ENCODE measurements around the gene CCNL1. TPM values are rescaled to one million over a fixed set of nuclear protein-coding genes. Genes with fewer than 3 reads are reported as not detected.
"Not testable (repeated sequence)": the region's sequence is repeated elsewhere in the genome, so short reads cannot be mapped to it uniquely, and the experiment has no call there.

The CCNL1 gene
- total and polyA plus RNA-seq, 9 donors = 68.6 to 95.8 (median 75.2) TPM

- Histone ChIP-seq H3K9me3 (replicated peaks; ENCODE audit: control insufficient read depth, low read depth, low read length) (peaks cover 47% of the 10 kb centered on the region), H3K27me3 (ENCODE audit: control insufficient read depth, insufficient read depth, low read length) (no peaks in the 10 kb centered on the region)
Measured at GRCh38 chr3:157188391-157188790, 28.4 kb upstream of the CCNL1 start.

DNA sequence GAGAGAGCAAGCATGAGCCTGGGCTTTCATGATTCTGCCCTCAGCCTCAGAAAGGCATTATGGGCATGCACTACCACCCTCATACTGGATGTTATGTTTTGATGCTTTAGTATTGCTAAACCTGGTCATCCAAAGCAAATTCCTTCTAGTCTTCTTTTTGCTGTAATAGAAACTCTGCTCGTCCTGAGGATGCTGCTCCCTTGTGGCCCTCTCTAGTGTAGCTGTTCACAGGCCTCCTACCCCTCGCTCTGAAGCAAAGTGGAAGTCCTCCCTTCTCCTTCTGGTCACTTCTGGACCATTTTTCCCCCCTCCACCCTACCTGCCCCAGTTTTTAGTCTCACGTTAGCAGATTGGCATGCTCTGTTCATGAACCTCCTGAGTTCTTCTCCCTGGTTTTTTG is 22.9 kb upstream of the CCNL1 start:
- Histone ChIP-seq H3K9me3 (replicated peaks; ENCODE audit: control insufficient read depth, low read depth, low read length) (peaks cover 40% of the 10 kb centered on the region), H3K4me1 (ENCODE audit: control insufficient read depth, insufficient read depth, low read length) (no peaks in the 10 kb centered on the region), H3K27me3 (ENCODE audit: control insufficient read depth, insufficient read depth, low read length) (no peaks in the 10 kb centered on the region), H3K36me3 (ENCODE audit: control insufficient read depth, insufficient read depth, low read length) (peaks cover 3% of the 10 kb centered on the region), H3K27ac (ENCODE audit: low read length) (no peak overlapping the region), H3K4me3 (ENCODE audit: low read length) (no peak overlapping the region)
- WGBS (ENCODE audit: insufficient coverage) = 78% methylated on average over 3 of the region's 3 CpGs
- DNase-seq = no peak

More at GRCh38 chr3:157188391-157188790, 28.4 kb upstream of the CCNL1 start:
- H3K27ac ChIP-seq (ENCODE audit: low read length) = no peak overlapping the region
- DNase-seq = no peak
- no peaks in the 10 kb centered on the region for H3K4me1 ChIP-seq (ENCODE audit: control insufficient read depth, insufficient read depth, low read length)
- H3K36me3 ChIP-seq (ENCODE audit: control insufficient read depth, insufficient read depth, low read length) = peaks cover 3% of the 10 kb centered on the region
- no peak overlapping the region for H3K4me3 ChIP-seq (ENCODE audit: low read length)

DNA sequence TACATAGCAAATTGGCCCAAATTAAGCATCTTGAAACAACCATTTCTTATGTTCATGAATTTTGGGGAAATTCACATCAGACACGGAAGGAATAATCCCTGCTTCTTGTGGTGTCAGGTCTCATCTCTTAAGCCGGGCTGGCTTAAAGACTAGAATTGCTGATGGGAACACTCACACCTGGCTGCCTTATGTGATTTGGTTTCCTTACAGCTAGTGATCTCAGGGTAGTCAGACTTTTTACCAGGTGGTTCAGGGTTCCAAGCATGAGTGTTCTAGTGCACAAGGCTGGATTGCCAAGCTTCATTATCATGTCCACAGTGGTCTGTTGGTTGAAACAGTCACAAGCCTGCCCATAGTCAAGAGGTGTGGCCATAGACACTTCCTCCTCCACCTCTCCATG is 20.3 kb upstream of the CCNL1 start:
- DNase-seq = no peak
- Histone ChIP-seq H3K4me3 (ENCODE audit: low read length) (no peak overlapping the region), H3K4me1 (ENCODE audit: control insufficient read depth, insufficient read depth, low read length) (peaks cover 3% of the 10 kb centered on the region), H3K36me3 (ENCODE audit: control insufficient read depth, insufficient read depth, low read length) (no peaks in the 10 kb centered on the region), H3K9me3 (replicated peaks; ENCODE audit: control insufficient read depth, low read depth, low read length) (peaks cover 15% of the 10 kb centered on the region), H3K27me3 (ENCODE audit: control insufficient read depth, insufficient read depth, low read length) (no peaks in the 10 kb centered on the region), H3K27ac (ENCODE audit: low read length) (no peak overlapping the region)
- WGBS (ENCODE audit: insufficient coverage) = no CpG with 5 or more reads among the region's 2 CpGs

DNA sequence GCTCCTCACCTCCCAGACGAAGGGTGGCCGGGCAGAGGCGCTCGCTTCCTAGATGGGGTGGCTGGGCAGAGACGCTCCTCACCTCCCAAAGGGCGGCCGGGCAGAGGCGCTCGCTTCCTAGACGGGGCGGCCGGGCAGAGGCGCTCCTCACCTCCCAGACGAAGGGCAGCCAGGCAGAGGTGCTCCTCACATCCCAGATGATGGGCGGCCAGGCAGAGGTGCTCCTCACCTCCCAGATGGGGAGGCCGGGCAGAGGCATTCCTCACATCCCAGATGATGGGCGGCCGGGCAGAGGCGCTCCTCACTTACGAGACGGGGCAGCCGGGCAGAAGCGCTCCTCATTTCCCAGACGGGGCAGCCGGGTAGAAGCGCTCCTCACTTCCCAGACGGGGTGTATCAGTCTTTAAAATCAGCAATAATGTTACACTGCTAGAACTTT is 19.4 kb upstream of the CCNL1 start:
- Histone ChIP-seq H3K9me3 (replicated peaks; ENCODE audit: control insufficient read depth, low read depth, low read length) (peaks cover 11% of the 10 kb centered on the region), H3K27ac (ENCODE audit: low read length) (no peak overlapping the region), H3K36me3 (ENCODE audit: control insufficient read depth, insufficient read depth, low read length) (no peaks in the 10 kb centered on the region), H3K27me3 (ENCODE audit: control insufficient read depth, insufficient read depth, low read length) (no peaks in the 10 kb centered on the region), H3K4me1 (ENCODE audit: control insufficient read depth, insufficient read depth, low read length) (peaks cover 3% of the 10 kb centered on the region), H3K4me3 (ENCODE audit: low read length) (no peak overlapping the region)
- DNase-seq = no peak
- WGBS (ENCODE audit: insufficient coverage) = 97% methylated on average over 16 of the region's 27 CpGs

GRCh38 chr3:157178503-157179364 is 18.8 kb upstream of the CCNL1 start:
- H3K36me3 ChIP-seq (ENCODE audit: control insufficient read depth, insufficient read depth, low read length); H3K4me3 ChIP-seq (ENCODE audit: low read length); H3K27ac ChIP-seq (ENCODE audit: low read length); DNase-seq; H3K4me1 ChIP-seq (ENCODE audit: control insufficient read depth, insufficient read depth, low read length); H3K27me3 ChIP-seq (ENCODE audit: control insufficient read depth, insufficient read depth, low read length): not testable (repeated sequence)
- WGBS (ENCODE audit: insufficient coverage) = 95% methylated on average over 44 of the region's 54 CpGs
- H3K9me3 ChIP-seq (replicated peaks; ENCODE audit: control insufficient read depth, low read depth, low read length) = peaks cover 10% of the 10 kb centered on the region

DNA sequence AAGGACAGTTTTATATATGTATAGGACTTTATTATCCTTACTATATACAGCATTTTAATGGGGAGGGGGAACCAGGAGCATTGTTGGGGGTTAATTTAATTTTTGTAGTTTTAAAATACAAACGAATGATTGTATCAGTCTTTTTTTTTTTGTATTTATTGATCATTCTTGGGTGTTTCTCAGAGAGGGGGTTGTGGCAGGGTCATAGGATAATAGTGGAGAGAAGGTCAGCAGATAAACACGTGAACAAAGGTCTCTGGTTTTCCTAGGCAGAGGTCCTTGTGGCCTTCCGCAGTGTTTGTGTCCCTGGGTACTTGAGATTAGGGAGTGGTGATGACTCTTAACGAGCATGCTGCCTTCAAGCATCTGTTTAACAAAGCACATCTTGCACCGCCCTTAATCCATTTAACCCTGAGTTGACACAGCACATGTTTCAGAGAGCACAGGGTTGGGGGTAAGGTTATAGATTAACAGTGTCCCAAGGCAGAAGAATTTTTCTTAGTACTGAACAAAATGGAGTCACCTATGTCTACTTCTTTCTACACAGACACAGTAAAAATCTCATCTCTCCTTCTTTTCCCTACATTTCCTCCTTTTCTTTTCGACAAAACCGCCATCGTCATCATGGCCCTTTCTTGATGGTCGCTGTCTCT is 18.0 kb upstream of the CCNL1 start:
- peaks cover 12% of the 10 kb centered on the region for H3K4me1 ChIP-seq (ENCODE audit: control insufficient read depth, insufficient read depth, low read length)
- not testable (repeated sequence) for H3K27me3 ChIP-seq (ENCODE audit: control insufficient read depth, insufficient read depth, low read length); H3K36me3 ChIP-seq (ENCODE audit: control insufficient read depth, insufficient read depth, low read length); H3K9me3 ChIP-seq (replicated peaks; ENCODE audit: control insufficient read depth, low read depth, low read length); H3K4me3 ChIP-seq (ENCODE audit: low read length); H3K27ac ChIP-seq (ENCODE audit: low read length); DNase-seq
- 100% methylated on average over 4 of the region's 9 CpGs for WGBS (ENCODE audit: insufficient coverage)

DNA sequence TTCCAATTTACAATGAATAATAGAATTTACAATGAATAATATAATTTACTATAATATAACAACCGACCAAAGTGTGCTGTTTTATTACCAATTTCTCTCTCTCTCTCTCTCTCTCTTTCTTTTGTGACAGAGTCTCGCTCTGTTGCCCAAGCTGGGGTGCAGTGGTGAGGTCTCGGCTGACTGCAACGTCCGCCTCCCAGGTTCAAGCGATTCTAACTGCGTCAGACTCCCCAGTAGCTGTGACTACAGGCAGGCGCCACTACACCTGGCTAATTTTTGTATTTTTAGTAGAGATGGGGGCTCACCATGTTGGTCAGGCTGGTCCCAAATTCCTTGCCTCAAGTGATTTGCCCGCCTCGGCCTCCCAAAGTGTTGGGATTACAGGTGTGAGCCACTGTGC is 17.0 kb upstream of the CCNL1 start:
- 100% methylated on average over 2 of the region's 10 CpGs for WGBS (ENCODE audit: insufficient coverage)

DNA sequence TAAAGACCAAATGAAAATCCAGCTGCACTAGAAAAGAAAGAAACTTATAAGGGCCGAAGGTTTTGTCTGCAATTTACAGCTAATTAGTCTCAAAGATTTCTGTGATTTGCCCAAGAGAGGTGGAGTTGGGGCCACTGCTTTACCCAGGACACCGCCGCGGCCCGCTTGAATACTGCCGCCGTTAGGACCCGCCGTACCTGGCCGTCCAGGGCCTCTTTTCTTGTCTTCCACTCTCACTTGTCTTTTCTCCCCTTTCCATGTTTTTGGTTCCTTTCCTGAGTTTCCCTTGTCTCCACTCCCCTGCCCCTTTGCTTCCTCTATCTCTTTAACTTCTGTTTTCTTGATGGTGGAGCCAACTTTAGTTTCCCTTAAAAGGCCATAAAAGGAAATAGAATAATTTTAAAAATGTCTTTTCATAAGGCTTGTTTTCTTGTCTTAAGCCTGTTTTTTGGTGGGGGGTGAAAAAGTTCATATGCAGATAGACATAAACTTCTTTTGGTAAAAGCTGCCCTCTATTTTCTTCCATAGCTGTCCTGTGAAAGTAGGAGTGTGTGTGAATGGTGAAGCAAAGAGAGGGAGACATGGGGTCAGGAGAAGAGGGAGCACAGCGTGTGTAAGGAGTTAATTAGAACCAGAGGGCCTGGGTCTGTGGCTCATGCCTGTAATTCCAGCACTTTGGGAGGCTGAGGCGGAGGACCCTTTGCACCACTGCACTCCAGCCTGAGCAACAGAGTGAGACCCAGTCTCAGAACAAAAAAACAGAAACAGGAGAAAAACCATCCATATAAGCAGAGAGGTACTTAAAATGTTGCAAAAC is 16.0 kb upstream of the CCNL1 start:
- Histone ChIP-seq H3K9me3 (replicated peaks; ENCODE audit: control insufficient read depth, low read depth, low read length) (peaks cover 6% of the 10 kb centered on the region), H3K36me3 (ENCODE audit: control insufficient read depth, insufficient read depth, low read length) (no peaks in the 10 kb centered on the region), H3K4me3 (ENCODE audit: low read length) (peak overlapping the region; percentile 62), H3K27ac (ENCODE audit: low read length) (peak overlapping the region; percentile 99), H3K4me1 (ENCODE audit: control insufficient read depth, insufficient read depth, low read length) (peaks cover 12% of the 10 kb centered on the region), H3K27me3 (ENCODE audit: control insufficient read depth, insufficient read depth, low read length) (no peaks in the 10 kb centered on the region)
- peak; percentile 74 for DNase-seq
- 3% methylated on average over 5 of the region's 12 CpGs for WGBS (ENCODE audit: insufficient coverage)

More for the DNA sequence above, 17.0 kb upstream of the CCNL1 start:
- no peak overlapping the region for H3K27ac ChIP-seq (ENCODE audit: low read length)
- peaks cover 6% of the 10 kb centered on the region for H3K9me3 ChIP-seq (replicated peaks; ENCODE audit: control insufficient read depth, low read depth, low read length)
- no peaks in the 10 kb centered on the region for H3K27me3 ChIP-seq (ENCODE audit: control insufficient read depth, insufficient read depth, low read length)
- H3K36me3 ChIP-seq (ENCODE audit: control insufficient read depth, insufficient read depth, low read length) = no peaks in the 10 kb centered on the region
- DNase-seq = no peak
- H3K4me3 ChIP-seq (ENCODE audit: low read length) = no peak overlapping the region
- H3K4me1 ChIP-seq (ENCODE audit: control insufficient read depth, insufficient read depth, low read length) = peaks cover 12% of the 10 kb centered on the region

- peak; percentile 100 for DNase-seq
- under 1% methylated on average over 56 of the region's 61 CpGs for WGBS (ENCODE audit: insufficient coverage)
- H3K4me1 ChIP-seq (ENCODE audit: control insufficient read depth, insufficient read depth, low read length) = peaks cover 12% of the 10 kb centered on the region
- H3K9me3 ChIP-seq (replicated peaks; ENCODE audit: control insufficient read depth, low read depth, low read length) = peaks cover 6% of the 10 kb centered on the region
- no peaks in the 10 kb centered on the region for H3K27me3 ChIP-seq (ENCODE audit: control insufficient read depth, insufficient read depth, low read length)
- H3K27ac ChIP-seq (ENCODE audit: low read length) = peak overlapping the region; percentile 99
- H3K4me3 ChIP-seq (ENCODE audit: low read length) = peak overlapping the region; percentile 62
- no peaks in the 10 kb centered on the region for H3K36me3 ChIP-seq (ENCODE audit: control insufficient read depth, insufficient read depth, low read length)
Measured at GRCh38 chr3:157174649-157175498, 14.9 kb upstream of the CCNL1 start.

All from muscle of leg (tissue), 11 donors.